HG02852 (cell line): ENCODE results near the gene TBC1D4.
A peak's percentile ranks its signal among the peaks of the same experiment; 100 is the strongest.
"Not testable (repeated sequence)": the region's sequence is repeated elsewhere in the genome, so short reads cannot be mapped to it uniquely, and the experiment has no call there.

Source experiments
- ATAC-seq: cut with Tn5 transposase; IDR thresholded peaks from one replicate; pipeline ENCODE4 v1.9.1; 2021; ENCODE audit warnings: mild to moderate bottlenecking, moderate library complexity; ENCODE audit not compliant: unreplicated experiment

The TBC1D4 gene

GRCh38 chr13:75329723-75330122 lies 152.2 kb downstream of the TBC1D4 start:
- no peak for ATAC-seq

GRCh38 chr13:75329097-75329496 lies 152.9 kb downstream of the TBC1D4 start:
- ATAC-seq, result no peak

DNA sequence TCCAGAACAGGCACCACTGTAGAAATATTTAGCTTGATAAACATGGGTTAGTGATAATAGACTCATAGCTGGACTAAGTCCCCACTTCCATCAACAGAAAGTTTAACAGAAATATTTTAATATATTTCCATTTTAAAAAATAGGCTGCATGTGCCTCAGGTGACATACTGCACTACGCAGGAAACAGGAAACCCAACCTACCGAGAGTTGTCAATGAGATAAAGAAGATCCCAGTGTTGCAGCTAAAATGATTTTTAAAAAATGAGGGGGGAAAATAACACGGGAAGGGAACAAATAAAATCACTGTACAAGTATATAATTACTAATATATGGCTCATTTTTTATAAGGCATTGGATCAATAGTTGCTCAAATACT lies 154.8 kb downstream of the TBC1D4 start:
- peak; percentile 6 for ATAC-seq

DNA sequence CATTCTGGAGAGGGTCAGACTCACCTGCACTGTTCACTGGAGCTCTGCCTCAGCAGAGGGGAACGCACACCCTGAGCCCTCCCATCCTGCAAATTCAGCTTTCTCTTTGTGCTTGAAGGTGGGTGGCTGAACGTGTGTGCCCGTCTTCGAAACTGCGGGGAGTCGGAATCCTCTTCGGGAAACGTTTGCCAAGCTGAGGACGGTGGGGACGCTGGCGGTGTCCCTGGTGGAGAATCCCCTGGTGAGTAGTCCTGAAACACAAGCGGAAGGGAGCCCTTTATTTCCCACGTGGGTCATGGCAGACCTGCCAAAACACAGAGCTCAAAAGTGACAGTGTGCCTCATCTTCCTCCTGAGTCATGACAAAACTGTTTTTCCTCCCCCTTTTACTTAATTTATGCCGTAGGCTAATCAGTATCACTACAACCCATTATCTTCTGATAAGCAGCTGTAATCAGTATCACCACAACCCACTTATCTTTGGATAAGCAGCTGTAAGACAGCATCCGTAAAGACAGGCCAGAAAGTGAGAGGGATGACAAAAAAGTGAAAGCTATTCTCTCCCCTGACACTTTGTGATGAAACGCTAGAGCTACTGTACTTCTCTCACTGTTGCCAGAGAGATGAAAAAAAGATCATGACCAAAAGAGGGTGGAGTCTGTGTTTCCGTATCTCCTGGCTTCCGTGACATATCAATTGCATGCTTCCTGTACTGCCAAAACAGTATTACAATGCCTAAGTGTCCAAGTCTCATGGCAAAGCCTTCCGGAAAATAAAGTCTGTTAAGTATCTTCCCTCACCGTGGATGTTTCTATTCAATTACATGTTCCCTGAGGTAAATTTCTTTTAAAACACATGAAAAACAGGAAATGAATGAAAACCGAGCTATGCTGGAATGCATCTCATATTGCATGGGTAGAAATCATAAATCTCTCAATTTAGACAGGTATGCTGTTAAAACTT lies 155.5 kb downstream of the TBC1D4 start:
- ATAC-seq, result peak; percentile 94

DNA sequence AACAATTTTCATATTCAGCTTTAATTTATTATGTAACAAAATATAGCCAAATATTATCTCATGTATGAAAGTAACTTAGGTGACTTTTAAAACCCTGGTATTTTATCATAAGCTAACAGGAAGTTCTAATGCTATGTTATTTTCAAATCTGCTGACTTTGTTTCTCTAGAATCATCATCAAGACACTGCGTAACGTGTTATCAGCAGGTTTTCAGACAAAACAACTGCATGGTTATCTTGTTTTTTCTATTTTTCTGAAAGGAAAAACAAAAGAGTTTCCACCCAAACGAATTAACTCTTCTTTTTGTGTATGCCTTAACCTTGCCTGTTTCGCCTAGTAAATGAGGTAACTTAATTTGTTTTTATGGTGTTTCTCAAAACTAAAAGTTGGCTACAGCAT lies 156.3 kb downstream of the TBC1D4 start:
- ATAC-seq, result no peak

- no peak for ATAC-seq
These were observed 157.5 kb downstream of the TBC1D4 start for GRCh38 chr13:75324413-75324940.

DNA sequence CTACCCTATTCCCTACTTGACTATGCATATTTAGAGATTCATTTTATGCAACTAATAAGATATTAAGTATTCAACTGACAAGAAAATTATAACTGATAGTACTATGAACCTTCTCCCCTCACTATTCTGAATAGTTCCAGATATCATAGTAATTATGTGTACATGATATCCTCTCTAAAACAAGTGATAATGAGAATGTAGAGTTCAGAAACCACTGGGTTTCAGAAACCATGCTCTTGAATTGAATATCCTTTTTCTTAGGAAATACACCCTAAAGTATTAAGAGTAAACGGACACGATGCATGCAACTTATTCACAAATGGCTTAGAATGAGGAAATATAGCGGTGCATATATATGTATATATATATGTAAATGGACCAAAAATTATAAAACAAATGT lies 160.9 kb downstream of the TBC1D4 start:
- ATAC-seq, result no peak

GRCh38 chr13:75319254-75319653 lies 162.7 kb downstream of the TBC1D4 start:
- no peak for ATAC-seq

DNA sequence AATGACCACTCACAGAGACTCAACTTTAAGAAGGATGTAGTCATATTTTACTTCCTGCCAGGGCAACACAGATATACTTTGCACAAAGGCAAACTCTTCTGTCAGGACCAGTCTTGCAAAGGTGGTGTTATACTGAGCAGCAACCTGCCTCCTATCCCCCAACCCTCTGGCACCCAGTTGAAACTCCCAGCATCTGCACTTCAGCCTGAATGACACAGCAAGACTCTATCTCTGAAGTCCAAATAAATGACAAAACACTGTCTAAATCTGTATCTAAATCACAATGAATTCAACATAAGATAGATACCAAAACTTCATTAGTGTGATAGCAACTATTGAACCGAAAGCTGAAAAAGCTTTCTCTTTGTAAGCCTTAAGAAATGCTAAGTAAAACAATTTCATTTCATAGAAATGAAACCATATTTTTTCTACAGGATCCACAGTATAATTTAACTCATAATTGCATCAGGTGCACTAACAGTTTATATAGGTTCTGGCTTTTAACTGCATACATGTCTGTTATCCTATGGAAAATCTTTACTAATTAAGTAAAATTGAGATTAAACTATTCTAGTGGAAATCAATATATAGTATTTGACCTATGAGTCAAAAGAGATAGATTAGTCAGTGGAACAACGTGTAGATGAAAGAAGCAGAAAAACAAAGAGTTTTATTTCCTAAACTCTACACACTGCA lies 163.7 kb downstream of the TBC1D4 start:
- ATAC-seq, result peak; percentile 75

GRCh38 chr13:75316427-75316826 lies 165.5 kb downstream of the TBC1D4 start:
- no peak for ATAC-seq

DNA sequence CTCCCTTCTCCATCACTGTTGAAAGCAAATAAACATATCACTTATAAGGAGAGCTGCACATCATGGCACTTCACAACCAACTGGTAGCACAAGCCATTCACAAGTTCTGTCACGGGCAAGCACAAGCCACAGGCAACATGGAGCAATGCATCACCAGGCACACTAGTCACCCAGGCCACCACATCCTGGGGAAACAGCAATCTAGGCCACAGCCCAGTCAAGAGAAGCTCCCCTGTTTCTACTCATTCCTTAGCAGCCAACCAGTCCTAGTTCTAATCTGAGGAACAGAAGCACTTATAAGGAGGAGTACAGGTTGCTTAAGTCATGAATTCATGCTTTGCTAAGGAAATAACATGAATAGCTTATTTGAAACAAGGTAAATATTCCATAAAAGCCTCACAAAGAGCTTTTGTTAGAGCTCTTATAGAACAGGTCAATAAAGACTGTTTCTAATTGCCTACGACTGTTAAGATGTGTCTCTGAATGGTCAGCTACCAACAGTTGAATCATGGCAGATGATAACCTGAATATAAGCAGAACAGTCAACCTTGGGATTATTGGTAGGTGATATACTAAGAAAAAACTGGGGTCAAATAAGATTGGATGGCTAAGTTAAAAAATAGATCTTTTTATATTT lies 169.0 kb downstream of the TBC1D4 start:
- no peak for ATAC-seq

DNA sequence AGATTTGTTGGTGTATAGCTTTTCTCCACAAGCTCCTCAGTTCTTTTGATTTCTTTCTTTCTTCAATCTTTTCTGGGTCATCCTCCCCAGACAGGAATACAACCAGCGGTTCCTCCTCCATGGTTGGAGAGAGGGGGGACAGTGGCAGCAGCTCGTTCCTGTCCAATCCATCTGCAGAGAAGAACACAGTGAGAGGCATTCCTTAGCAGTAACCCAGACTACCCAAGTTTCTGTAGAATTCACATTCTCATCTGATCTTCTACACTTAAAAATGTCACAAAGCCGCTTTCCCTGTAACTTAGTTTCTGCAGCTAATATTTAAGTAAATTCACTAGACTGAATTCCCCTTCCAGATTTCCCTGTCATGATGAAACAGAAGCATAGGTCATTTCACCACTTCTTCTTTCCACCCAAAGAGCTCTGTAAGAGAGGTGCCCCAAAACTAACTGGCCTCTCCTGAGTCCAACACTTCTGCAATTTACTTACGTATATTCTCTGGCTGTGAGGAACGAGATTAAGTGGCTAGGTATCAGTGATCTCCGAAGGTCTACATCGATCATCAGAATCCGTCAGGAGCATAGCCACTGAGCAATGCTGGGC lies 171.9 kb downstream of the TBC1D4 start:
- no peak for ATAC-seq

DNA sequence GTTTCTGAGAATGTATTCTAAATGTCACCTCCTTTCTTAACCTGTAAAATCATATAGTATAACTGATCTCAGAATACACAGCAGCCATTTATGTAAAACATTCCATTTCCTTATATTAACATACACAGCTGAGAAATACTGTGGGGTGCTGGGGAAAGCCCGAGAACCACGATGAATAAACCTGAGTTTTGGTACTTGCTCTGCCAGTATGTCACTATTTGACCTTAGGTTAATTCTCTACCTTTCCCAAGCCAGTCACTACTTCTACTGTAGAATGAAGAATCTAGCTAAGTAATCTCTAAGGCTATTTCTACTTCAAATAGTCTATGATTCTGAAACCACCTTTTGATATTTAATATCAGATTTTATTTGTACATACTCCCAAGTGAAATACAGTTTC lies 173.7 kb downstream of the TBC1D4 start:
- peak; percentile 51 for ATAC-seq

- ATAC-seq, result no peak
These were observed 174.5 kb downstream of the TBC1D4 start for GRCh38 chr13:75307370-75307949.

DNA sequence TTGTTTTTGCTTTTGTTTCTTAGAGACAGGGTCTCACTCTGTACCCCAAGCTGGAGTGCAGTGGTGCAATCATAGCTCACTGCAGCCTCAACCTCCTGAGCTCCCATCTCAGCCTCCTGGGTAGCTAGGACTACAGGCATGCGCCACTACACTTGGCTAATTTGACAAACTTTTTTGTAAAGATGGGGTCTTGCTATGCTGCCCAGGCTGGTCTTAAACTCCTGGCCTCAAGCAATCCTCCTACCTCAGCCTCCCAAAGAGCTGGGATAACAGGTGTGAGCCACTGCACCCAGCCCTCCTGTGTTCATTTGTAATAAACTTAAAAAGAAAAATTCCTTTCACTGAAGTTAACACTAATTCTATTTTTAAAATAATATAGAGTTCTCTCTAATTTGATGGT lies 175.0 kb downstream of the TBC1D4 start:
- not testable (repeated sequence) for ATAC-seq

- no peak for ATAC-seq
These were observed 176.9 kb downstream of the TBC1D4 start for GRCh38 chr13:75305059-75305458.

GRCh38 chr13:75303263-75303662 lies 178.7 kb downstream of the TBC1D4 start:
- no peak for ATAC-seq

DNA sequence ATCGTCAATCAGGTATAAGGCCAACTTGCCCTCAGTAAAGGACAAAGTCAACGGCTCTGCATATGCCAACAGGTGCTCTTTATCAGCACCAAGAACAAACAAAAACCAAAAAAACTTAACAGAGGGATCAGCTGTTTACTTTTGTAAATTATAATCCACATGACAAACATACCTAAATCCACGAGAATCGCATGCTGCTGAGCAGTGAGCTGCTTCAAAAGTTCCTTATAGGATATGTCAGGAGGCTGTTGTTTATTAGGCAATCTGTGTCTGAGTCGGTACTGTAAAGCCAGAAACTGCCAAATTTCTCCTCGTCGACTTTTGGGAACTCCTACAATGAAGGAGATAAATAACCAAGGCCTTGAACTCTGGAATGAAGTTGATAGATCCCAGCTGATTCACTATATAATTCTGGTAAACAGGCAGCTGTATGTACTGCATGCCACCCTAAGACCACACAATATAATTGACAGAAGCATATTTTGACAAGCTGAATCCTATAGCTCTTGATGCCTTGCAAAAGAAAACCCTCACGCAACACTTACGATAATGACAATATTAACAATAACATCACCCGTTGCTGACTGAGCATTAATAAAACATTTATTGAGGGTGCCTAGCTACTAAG lies 179.8 kb downstream of the TBC1D4 start:
- ATAC-seq, result no peak

DNA sequence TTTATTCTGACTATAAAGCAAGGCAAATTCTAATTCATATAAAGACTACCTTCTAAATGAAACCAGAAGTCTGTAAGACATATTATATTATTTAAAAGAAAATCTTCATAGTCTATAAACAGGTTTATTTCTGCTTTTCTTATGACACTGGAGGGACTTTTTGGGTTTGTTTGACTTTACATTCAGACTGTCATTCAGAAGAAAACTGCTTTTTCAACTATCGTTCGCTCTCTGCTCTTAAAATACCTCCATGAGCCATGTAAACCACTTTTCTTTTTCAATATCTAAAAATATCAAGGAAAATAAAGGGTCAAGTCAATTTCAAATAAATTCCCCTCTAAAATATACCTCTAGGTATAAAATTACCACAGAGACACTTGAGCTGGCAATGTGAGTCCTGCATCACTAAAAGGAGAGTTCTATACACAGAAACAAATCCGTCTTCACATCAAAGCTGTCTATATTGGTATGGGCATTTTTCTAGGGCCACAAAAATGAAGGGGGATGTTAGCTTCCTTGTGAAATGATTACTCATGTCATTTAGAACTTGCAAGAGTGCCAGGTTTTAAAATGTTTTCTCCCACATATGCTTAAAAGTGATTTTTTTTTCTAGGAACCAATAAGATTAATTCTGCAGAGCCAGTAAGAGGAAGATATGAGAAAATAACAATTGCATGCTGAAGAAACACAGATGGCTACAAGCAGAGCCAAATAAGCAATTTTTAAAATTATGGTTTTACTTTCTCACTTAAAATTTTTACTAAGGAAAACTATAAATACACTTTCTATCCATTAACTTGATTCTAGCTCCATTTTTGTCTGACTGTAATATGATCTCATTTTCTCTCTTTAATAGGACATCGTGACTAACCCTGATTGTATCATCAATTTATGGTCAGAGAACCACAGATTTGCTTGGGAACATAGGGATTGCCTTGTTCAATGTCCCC lies 181.8 kb downstream of the TBC1D4 start:
- peak; percentile 44 for ATAC-seq
